ENCODE data around the gene MTARC2. TPM values are rescaled to one million over a fixed set of nuclear protein-coding genes. Genes with fewer than 3 reads are reported as not detected.
"Not testable (repeated sequence)": the region's sequence is repeated elsewhere in the genome, so short reads cannot be mapped to it uniquely, and the experiment has no call there.

MTARC2 gene
- total and polyA plus RNA-seq, 10 of the 15 experiments (the other 5 are each of a cell fraction or from before 2014, with no cell fraction given) = 1.9 to 5.5 (median 3.3) TPM

- FAIRE-seq (no peak), ATAC-seq (peak; percentile 67), DNase-seq (ENCODE audit: low read depth, low spot score) (no peak)
- Histone ChIP-seq H3K4me2 (ENCODE audit: control insufficient read depth, insufficient read depth) (no peak overlapping the region), H3K27me3 (replicated peaks in 1 of 2; ENCODE audit: control insufficient read depth in 2 of 2, insufficient read depth in 2 of 2, low read length in 1 of 2) (no peaks in the 10 kb centered on the region), H3K79me2 (ENCODE audit: control insufficient read depth, insufficient read depth, low read length) (no peaks in the 10 kb centered on the region), H3K4me1 (ENCODE audit: control insufficient read depth, insufficient read depth, low read length) (no peaks in the 10 kb centered on the region), H4K20me1 (ENCODE audit: control insufficient read depth, insufficient read depth) (no peaks in the 10 kb centered on the region), H2AFZ (ENCODE audit: control insufficient read depth, low read depth, low read length) (no peak overlapping the region), H3K27ac (ENCODE audit: control insufficient read depth, insufficient read depth) (no peak overlapping the region), H3K4me3 (no peak overlapping the region), H3K9ac (ENCODE audit: control insufficient read depth, insufficient read depth, low read length) (no peak overlapping the region), H3K36me3 (ENCODE audit: control insufficient read depth in 2 of 2, insufficient read depth in 2 of 2, low read length in 1 of 2) (no peaks in the 10 kb centered on the region), H3K9me3 (replicated peaks; ENCODE audit: control insufficient read depth, insufficient read depth, low read length) (no peaks in the 10 kb centered on the region)
- BruUV-seq (replicated peaks) = TSS peak; percentile 73
- ChIA-PET RAD21 (ENCODE audit: unreplicated experiment) (no interaction called here), POLR2A (no interaction called here), SMC1A (ENCODE audit: uncharacterized antibody, unreplicated experiment) (interaction anchor here (1.0 to 1.2 kb wide), 2 partner anchors 8 to 27 kb away, joined by 3 read pairs; no protein-coding TSS in a partner anchor), CTCF (interaction anchor here (0.6 to 1.6 kb wide), 6 partner anchors 15 to 1276 kb away, joined by 3 to 7 read pairs (median 4); no protein-coding TSS in a partner anchor)
- 48% methylated on average over 20 of the region's 20 CpGs for WGBS (ENCODE audit: insufficient coverage, insufficient replicate concordance, low lambda C conversion rate, missing lambda C conversion rate)
- TF ChIP-seq HDAC6 (IDR thresholded peaks at IDR 0.05; ENCODE audit: unreplicated experiment) (no peak), JUNB (IDR thresholded peaks at IDR 0.05) (0 out of 2 replicates have a peak, but pooled peaks have one; percentile 14), ZNF687 (IDR thresholded peaks at IDR 0.05) (0 out of 2 replicates have a peak, but pooled peaks have one; percentile 24), IKZF2 (IDR thresholded peaks at IDR 0.05) (0 out of 4 replicates have a peak, but pooled peaks of 1 of the 2 experiments have one; percentile 18), BHLHE40 (IDR thresholded peaks at IDR 0.05; ENCODE audit: borderline replicate concordance in 1 of 2, low read depth in 2 of 2, low read length in 1 of 2) (0 out of 4 replicates have a peak, but pooled peaks of 1 of the 2 experiments have one; percentile 9), MAX (IDR thresholded peaks at IDR 0.05; ENCODE audit: low read depth, low read length) (no peak), CEBPB (IDR thresholded peaks at IDR 0.05; ENCODE audit: borderline replicate concordance in 1 of 2, low read depth in 2 of 2, low read length in 2 of 2) (no peak), BCL3 (IDR thresholded peaks at IDR 0.05; ENCODE audit: borderline replicate concordance, insufficient read depth, low read depth, low read length, poor library complexity, severe bottlenecking) (no peak)
- intact Hi-C loops (cut with micrococcal nuclease; ENCODE audit: unreplicated experiment) = no loop called here
- in situ Hi-C loops (cut with MboI) = no loop called here
Observed at GRCh38 chr1:220717800-220718640, 30.1 kb upstream of the MTARC2 start.

- FAIRE-seq; in situ Hi-C loops (cut with MboI): not testable (repeated sequence)
Observed at GRCh38 chr1:220721266-220721665, 26.9 kb upstream of the MTARC2 start.

More at GRCh38 chr1:220721266-220721665, 26.9 kb upstream of the MTARC2 start:
- H3K4me1 ChIP-seq (ENCODE audit: control insufficient read depth, insufficient read depth, low read length); intact Hi-C loops (cut with micrococcal nuclease; ENCODE audit: unreplicated experiment); H2AFZ ChIP-seq (ENCODE audit: control insufficient read depth, low read depth, low read length); POLR2A ChIA-PET; H3K27me3 ChIP-seq (replicated peaks in 1 of 2; ENCODE audit: control insufficient read depth in 2 of 2, insufficient read depth in 2 of 2, low read length in 1 of 2); H3K27ac ChIP-seq (ENCODE audit: control insufficient read depth, insufficient read depth); H3K9ac ChIP-seq (ENCODE audit: control insufficient read depth, insufficient read depth, low read length); DNase-seq (ENCODE audit: low read depth, low spot score); H3K79me2 ChIP-seq (ENCODE audit: control insufficient read depth, insufficient read depth, low read length); H3K4me3 ChIP-seq; SMC1A ChIA-PET (ENCODE audit: uncharacterized antibody, unreplicated experiment); BruUV-seq (replicated peaks); ATAC-seq; H4K20me1 ChIP-seq (ENCODE audit: control insufficient read depth, insufficient read depth); H3K9me3 ChIP-seq (replicated peaks; ENCODE audit: control insufficient read depth, insufficient read depth, low read length); H3K4me2 ChIP-seq (ENCODE audit: control insufficient read depth, insufficient read depth); RAD21 ChIA-PET (ENCODE audit: unreplicated experiment); H3K36me3 ChIP-seq (ENCODE audit: control insufficient read depth in 2 of 2, insufficient read depth in 2 of 2, low read length in 1 of 2): not testable (repeated sequence)
- WGBS (ENCODE audit: insufficient coverage, insufficient replicate concordance, low lambda C conversion rate, missing lambda C conversion rate) = 50% methylated on average over 7 of the region's 7 CpGs
- CTCF ChIA-PET = interaction anchor here (0.6 to 1.7 kb wide), 5 partner anchors 12 to 425 kb away, joined by 3 to 10 read pairs (median 4); no protein-coding TSS in a partner anchor

Data from GM12878 (cell line).